ENCODE results near the gene ADCY5. TPM values are rescaled to one million over a fixed set of nuclear protein-coding genes. Genes with fewer than 3 reads are reported as not detected.

The ADCY5 gene
- total RNA-seq, 1 donor from 2014 or later, result 4.0 TPM

DNA sequence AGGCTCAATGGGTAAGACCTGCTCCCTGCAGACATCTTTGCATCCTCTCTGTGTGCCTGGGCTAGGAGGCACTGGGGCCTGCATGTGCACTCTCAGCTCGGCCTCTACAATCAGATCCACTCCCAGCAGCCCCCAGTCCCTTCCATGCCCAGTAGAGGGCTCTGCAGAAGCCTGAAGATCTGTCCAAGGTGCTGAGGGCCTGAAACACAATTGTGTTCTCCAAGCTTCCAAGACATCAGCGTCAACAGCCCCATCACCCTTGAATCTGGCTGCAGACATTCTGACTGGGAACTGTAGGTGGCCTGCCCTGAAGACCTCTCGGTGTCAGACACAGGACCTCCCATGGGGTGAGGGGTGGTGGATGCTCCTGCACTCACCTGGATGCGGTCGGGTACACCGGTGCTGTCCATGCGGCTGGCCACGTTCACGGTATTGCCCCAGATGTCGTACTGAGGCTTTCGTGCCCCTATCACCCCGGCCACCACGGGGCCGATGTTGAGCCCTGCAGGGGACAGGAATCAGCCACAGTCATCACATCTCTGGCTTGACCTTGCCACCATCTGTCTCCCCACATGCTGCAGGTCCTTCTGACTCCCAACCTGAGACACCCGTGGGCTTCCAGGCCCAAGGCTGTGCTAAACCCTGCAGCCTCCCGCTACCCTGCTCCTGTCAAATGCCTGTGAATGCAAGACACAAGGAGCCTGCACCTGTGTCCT, 162.4 kb downstream of the ADCY5 start:
- peak; percentile 18 for DNase-seq

- DNase-seq, result no peak
Observed at GRCh38 chr3:123285931-123286307, 163.0 kb downstream of the ADCY5 start.

DNA sequence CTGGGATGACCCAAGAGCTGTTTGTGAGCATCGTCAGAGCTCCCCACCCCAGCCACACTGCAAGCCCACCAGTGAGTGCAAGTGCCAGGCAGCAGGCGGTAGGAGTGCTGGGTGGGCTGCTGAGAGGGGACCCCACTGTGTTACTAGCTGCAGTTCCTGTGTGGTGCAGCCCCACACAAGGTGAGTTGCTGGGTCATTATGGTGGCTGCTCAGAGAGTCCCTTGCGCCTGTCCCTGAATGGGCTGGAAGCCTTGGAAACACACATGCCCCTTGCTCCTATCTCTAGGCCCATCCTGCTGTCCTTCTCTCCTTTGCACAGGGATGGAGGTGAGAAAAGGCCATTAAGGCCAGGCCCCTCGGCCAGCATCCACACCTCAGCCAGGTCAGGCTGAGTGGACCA, 163.4 kb downstream of the ADCY5 start:
- no peak for DNase-seq

DNA sequence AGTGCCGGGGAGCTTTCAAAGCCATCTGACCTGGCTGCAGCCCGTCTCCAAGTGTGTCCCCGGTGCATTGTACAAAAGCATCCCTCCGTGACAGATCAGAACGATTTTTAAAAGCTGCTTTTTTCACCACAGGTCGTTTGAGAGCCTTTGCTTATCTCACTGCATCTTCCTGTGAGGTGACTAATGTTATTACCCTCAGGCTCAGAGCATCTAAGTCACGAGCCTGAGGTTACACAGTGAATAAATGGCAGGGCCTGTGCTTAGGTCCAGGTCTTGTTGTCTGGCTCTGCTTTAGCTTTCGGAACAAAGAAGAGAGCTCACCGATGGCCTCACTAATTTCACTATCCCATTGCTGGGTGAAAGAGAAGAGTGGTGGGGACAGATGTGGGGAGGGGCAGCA, 163.8 kb downstream of the ADCY5 start:
- no peak for DNase-seq

DNA sequence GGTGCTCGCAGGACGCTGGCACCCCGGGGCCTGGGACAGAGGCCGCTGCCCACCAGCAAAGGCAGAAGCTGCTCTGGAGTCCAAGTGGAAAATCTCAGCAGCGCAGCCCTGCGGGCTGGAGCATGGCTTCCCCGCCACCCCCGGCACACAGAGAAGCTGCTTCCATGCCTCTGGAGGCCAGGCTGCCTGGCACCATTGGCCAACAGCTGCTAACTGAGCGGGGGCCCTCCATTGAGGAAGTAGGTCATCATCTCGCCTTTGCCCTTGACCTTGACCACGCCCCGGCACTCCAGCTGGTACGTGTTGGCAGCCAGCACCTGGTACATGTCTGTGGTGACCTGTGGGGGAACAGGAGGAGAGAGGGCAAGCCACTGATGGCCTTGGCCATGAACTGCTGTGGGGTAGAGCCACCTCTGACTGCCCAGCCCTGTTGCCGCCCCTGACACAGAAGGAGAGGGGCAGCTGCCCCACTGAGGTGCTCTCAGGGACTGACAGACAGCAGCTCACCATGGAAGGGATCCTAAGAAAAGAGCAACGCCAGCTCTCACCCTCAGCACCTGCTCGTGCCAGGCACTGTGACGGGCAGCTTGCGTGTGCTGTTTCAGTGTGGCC, 164.4 kb downstream of the ADCY5 start:
- no peak for DNase-seq

DNA sequence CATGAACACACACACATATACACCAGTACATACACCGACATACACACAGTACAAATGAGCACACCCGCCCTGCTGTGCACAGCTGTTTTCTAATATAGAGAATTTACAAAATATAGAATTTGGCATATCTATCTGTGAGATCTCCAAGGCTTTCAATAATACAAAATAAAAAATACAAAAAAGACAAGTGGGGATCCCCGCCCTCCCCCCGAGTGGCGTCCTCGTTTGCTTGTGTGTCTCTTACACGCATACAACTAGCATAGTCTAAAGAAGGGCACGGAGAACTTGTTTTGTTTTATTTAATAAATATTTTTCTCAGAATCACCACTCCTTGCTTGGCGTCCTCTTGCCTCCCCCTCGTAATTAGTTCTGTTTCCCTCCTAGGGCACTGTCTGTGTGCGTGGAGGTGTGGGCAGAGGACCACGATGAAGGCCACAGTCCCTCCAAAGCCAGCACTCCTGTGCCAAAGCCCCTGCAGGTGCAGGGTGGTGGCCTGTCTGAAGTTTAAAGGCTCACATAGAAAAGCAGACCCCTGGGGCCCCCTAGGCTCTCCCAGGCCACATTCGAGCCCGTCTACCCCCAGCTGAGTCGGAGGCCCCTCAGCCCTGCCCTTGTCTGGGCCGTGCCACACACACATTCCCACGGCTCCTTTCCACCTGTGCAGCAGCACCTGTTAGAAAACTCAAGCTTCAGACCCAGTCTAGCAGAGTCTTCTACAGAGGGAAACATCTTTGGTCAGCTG, 165.1 kb downstream of the ADCY5 start:
- DNase-seq, result no peak

GRCh38 chr3:123283074-123283473, 165.8 kb downstream of the ADCY5 start:
- DNase-seq, result no peak

GRCh38 chr3:123282461-123282860, 166.4 kb downstream of the ADCY5 start:
- DNase-seq, result no peak

DNA sequence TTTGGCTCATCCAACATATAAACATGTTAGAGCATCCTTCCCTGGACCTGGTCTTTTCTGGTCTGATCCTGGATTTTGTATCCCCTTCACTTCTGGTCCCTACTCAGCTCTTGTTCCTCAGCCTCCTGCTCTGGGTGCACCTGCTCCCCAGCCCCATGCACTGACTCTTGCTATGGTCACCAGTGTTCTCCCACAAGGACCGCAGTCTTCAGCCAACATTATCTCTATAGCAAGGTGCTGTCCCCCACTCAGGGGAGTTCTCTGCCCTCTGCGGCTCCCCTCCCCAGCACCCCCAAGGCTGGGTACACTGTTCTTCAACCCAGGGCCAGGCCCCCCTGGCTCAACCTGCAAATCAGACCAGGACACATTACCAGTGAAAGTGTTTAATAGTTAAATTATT, 167.0 kb downstream of the ADCY5 start:
- DNase-seq, result no peak

GRCh38 chr3:123281406-123281805, 167.5 kb downstream of the ADCY5 start:
- DNase-seq, result no peak

- DNase-seq, result no peak
Observed at GRCh38 chr3:123279121-123279520, 169.8 kb downstream of the ADCY5 start.

DNA sequence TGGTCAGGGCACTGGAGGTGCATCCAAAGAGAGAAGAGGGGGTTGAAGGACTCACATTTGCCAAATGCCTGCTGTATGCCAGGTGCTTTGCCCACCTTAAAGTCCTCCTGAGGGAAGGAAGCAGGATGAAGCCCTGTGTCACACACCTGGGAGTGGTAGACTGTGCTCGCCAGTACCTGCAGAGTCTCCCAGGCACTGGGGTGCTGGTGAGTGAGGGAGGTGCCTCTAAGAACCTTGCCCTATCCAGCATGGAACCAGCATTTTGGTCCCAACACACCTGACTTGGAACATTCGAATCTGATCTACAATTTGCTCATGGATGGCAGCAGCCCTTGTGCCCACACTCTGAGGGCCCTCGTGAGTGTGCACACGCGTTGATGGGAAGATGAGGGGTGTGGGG, 170.4 kb downstream of the ADCY5 start:
- no peak for DNase-seq

- DNase-seq, result no peak
Observed at GRCh38 chr3:123277106-123277505, 171.8 kb downstream of the ADCY5 start.

- DNase-seq, result no peak
Observed at GRCh38 chr3:123276346-123277006, 172.4 kb downstream of the ADCY5 start.

GRCh38 chr3:123275691-123276090, 173.2 kb downstream of the ADCY5 start:
- no peak for DNase-seq

DNA sequence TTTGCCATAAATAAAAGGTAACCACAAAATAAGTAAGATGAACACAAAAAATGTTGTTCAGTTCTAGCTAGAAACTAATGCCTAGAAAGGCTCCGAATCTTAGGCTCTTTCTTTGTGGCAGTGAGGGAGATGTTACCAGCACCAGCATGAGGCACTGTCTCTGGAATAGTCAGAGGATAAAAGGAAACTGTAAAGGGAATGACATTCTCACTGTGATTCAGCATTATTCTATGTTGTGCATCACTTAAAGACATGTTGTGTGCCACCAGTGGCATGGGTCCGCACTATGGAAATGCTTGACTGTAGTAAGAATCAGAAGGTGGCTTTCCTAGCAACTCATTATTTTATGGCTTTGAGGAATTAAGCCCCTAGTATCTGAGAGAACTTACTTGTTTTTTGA, 176.3 kb downstream of the ADCY5 start:
- DNase-seq, result no peak

GRCh38 chr3:123271466-123272159, 177.3 kb downstream of the ADCY5 start:
- DNase-seq, result no peak

DNA sequence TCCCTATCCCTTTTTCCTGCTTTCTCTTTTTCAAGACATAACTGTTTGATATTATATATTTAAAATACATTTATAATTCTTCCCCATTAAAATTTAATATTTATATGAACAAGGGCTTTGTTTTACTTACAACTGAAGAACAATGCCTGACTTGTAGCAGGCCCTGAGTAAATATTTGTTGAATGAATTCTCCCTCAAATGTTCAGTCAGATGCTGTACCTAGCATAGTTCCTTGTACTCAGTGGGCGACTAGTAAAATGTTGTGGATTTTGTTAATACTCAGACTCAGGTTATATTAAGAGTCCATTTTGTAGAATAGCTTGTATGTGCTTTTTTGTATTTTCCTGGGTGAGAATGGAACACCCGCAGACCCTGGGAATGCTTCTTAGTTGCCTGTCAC, 178.1 kb downstream of the ADCY5 start:
- DNase-seq, result no peak

DNA sequence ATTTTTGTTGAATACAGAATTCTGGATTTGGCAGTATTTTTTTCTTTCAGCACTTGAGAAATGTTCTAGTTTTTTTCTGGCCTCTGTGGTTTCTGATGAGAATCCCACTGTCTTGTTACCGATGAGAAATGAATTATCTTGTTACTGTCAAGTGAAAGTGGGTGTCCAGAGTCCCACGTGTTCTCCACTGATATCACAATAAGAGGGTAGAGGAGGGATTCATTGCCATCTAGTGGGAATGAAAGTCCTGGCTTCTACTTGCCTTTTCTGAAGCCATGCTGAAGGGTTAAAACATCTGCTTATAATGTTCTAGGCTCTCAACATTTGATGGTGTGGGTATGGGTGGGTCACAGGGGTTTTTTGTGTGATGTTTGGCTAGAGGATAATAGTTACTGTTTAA, 181.1 kb downstream of the ADCY5 start:
- no peak for DNase-seq

- no peak for DNase-seq
Observed at GRCh38 chr3:123263941-123264340, 184.9 kb downstream of the ADCY5 start.

DNA sequence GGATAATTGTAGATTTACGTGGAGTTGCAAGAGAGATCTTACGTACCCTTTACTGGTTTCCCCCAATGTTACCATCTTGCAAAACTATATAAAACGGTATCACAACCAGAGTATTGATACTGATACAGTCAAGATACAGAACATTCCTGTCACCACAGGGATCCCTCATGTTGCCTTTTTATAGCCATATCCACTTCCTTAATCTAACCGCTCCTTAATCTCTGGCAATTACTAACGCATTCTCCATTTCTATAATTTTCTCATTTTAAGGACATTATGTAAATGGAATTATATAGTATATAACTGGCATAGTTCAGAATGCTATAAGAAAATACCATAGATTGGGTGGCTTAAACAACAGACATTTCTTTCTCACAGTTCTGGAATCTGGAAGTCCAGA, 186.0 kb downstream of the ADCY5 start:
- no peak for DNase-seq

GRCh38 chr3:123262226-123262625, 186.7 kb downstream of the ADCY5 start:
- DNase-seq, result no peak

- DNase-seq, result no peak
Observed at GRCh38 chr3:123261666-123262065, 187.2 kb downstream of the ADCY5 start.

Data from skin of body (tissue), 2 donors.